Fibroblast of the aortic adventitia (primary cell): Measurements from ENCODE around the gene CCHCR1. TPM values are rescaled to one million over a fixed set of nuclear protein-coding genes. Genes with fewer than 3 reads are reported as not detected.

Experiments used
- DNase-seq: peaks from one replicate; pipeline ENCODE4 v3.0.0-alpha.2; 2010; ENCODE audit warnings: low read depth
- H3K4me3 ChIP-seq: 2 replicates; pipeline ENCODE4 v1.5.1; 2011; ENCODE audit warnings: low read depth, mild to moderate bottlenecking, control low read depth, low read length, moderate library complexity
- CTCF ChIP-seq: IDR thresholded peaks from 2 replicates; pipeline ENCODE4 v1.5.1; 2011; ENCODE audit warnings: mild to moderate bottlenecking, low read length, control low read depth, inconsistent platforms; ENCODE audit not compliant: insufficient read depth
- total RNA-seq: library from RNA; depleted of rRNA; stranded (reverse); fragments of >200 nt; gene quantifications from 2 replicates; pipeline ENCODE4 v1.2.3, GENCODE V29; 2012; ENCODE audit warnings: low replicate concordance

The CCHCR1 gene
- total RNA-seq, 1 donor = 21.1 TPM

- no peak for TF ChIP-seq CTCF
- DNase-seq = no peak
- no peak overlapping the region for H3K4me3 ChIP-seq
Observed at GRCh38 chr6:31111712-31112111, 45.9 kb downstream of the CCHCR1 start.

- no peak for DNase-seq
- H3K4me3 ChIP-seq = no peak overlapping the region
- TF ChIP-seq CTCF = no peak
Observed at GRCh38 chr6:31110825-31111582, 46.6 kb downstream of the CCHCR1 start.

- TF ChIP-seq CTCF = no peak
- DNase-seq = no peak
- H3K4me3 ChIP-seq = no peak overlapping the region
Observed at GRCh38 chr6:31107052-31107451, 50.5 kb downstream of the CCHCR1 start.

- no peak for TF ChIP-seq CTCF
- no peak for DNase-seq
- no peak overlapping the region for H3K4me3 ChIP-seq
Observed at GRCh38 chr6:31103136-31103535, 54.5 kb downstream of the CCHCR1 start.

- H3K4me3 ChIP-seq = no peak overlapping the region
- TF ChIP-seq CTCF = no peak
- no peak for DNase-seq
Observed at GRCh38 chr6:31098449-31098938, 59.1 kb downstream of the CCHCR1 start.

- no peak overlapping the region for H3K4me3 ChIP-seq
- no peak for DNase-seq
- no peak for TF ChIP-seq CTCF
Observed at GRCh38 chr6:31096656-31097055, 60.9 kb downstream of the CCHCR1 start.
